Endothelial cell (in vitro differentiated cells): Measurements from ENCODE around the gene HNRNPDL. TPM values are rescaled to one million over a fixed set of nuclear protein-coding genes. Genes with fewer than 3 reads are reported as not detected.
"Not testable (repeated sequence)": the region's sequence is repeated elsewhere in the genome, so short reads cannot be mapped to it uniquely, and the experiment has no call there.

Experiments
- DNase-seq: peaks from one replicate; pipeline ENCODE4 v3.0.0; 2021; ENCODE audit warnings: low spot score
- H3K27ac Mint-ChIP-seq: one replicate; pipeline ENCODE4 v1.8.0; 2021; ENCODE audit warnings: mixed read lengths, inconsistent platforms; ENCODE audit not compliant: unreplicated experiment
- H3K27me3 Mint-ChIP-seq: one replicate; pipeline ENCODE4 v1.8.0; 2021; ENCODE audit warnings: mild to moderate bottlenecking, moderate library complexity, mixed read lengths, inconsistent platforms; ENCODE audit not compliant: unreplicated experiment
- H3K36me3 Mint-ChIP-seq: one replicate; pipeline ENCODE4 v1.8.0; 2021; ENCODE audit warnings: mild to moderate bottlenecking, low read depth, mixed read lengths, inconsistent platforms; ENCODE audit not compliant: unreplicated experiment
- H3K4me1 Mint-ChIP-seq: one replicate; pipeline ENCODE4 v1.8.0; 2021; ENCODE audit warnings: mild to moderate bottlenecking, mixed read lengths, inconsistent platforms; ENCODE audit not compliant: unreplicated experiment
- H3K4me3 Mint-ChIP-seq: one replicate; pipeline ENCODE4 v1.8.0; 2021; ENCODE audit warnings: mild to moderate bottlenecking, mixed read lengths, inconsistent platforms; ENCODE audit not compliant: unreplicated experiment
- H3K9me3 Mint-ChIP-seq: one replicate; pipeline ENCODE4 v1.8.0; 2021; ENCODE audit warnings: mixed read lengths, inconsistent platforms; ENCODE audit not compliant: unreplicated experiment
- CTCF ChIP-seq: fragments of 200-600 bp; sonication (generic); IDR thresholded peaks from one replicate; pipeline ENCODE4 v1.5.0; 2021; ENCODE audit warnings: antibody characterized with exemption; ENCODE audit not compliant: unreplicated experiment
- total RNA-seq: library from RNA; stranded (reverse); fragmentation: NEBNext Ultra II Directional; extraction: Animal tissue kit (Norgen Biotek cat#: 25700); gene quantifications from one replicate; pipeline ENCODE4 v1.2.1, GENCODE V29; 2021; ENCODE audit not compliant: unreplicated experiment

Gene HNRNPDL
- total RNA-seq, 1 donor from 2014 or later, result 374 TPM

GRCh38 chr4:82402196-82402775 is 28.0 kb downstream of the HNRNPDL start:
- Mint-ChIP-seq H3K9me3 (no peaks in the 10 kb centered on the region), H3K36me3 (no peaks in the 10 kb centered on the region), H3K27me3 (peaks cover 2% of the 10 kb centered on the region), H3K27ac (no peak overlapping the region), H3K4me1 (no peaks in the 10 kb centered on the region), H3K4me3 (no peak overlapping the region)
- no peak for DNase-seq
- TF ChIP-seq CTCF, result no peak

DNA sequence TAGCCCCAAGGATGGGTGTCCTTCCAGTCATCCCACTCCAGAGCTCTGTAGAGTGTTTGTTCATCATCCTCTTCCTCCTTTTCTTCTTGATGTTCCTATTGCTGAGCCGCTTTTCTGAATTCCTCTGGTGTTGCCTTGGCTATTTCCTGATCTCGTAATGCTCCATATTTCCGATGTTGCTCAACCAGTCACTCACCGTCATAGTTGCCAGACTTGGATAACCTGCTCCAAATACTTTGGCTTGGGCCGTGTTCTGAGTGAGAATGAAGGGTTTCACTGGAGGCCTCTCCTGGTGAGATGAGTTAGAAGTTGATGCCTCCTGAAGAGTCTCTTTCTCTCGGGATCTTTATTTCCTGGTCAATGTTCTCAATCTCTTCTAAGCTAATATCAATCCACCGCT is 28.7 kb downstream of the HNRNPDL start:
- Mint-ChIP-seq H3K36me3 (no peaks in the 10 kb centered on the region), H3K4me3 (no peak overlapping the region), H3K27me3 (peaks cover 2% of the 10 kb centered on the region), H3K4me1 (no peaks in the 10 kb centered on the region), H3K27ac (no peak overlapping the region), H3K9me3 (no peaks in the 10 kb centered on the region)
- DNase-seq, result no peak
- TF ChIP-seq CTCF, result no peak

DNA sequence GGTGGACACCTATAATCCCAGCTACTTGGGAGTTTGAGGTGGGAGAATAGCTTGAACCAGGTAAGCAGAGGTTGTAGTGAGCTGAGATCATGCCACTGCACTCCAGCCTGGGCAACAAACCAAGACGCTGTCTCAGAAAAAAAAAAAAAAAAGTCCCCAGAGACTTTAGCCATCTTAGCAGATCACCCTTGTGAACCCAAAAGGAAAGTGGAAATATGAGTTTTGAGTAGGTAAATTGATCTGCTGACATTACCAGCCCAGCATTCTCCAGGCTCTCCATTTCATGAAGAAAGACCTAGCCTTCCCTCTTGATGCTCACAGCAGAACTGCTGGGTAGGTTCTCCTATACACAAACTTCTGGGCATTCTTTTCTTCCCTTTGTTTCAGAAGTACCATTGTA is 32.0 kb downstream of the HNRNPDL start:
- no peak for DNase-seq
- H3K4me3 Mint-ChIP-seq, result no peak overlapping the region
- H3K4me1 Mint-ChIP-seq, result no peaks in the 10 kb centered on the region
- TF ChIP-seq CTCF, result no peak
- no peaks in the 10 kb centered on the region for H3K9me3 Mint-ChIP-seq
- H3K27ac Mint-ChIP-seq, result no peak overlapping the region
- peaks cover 2% of the 10 kb centered on the region for H3K27me3 Mint-ChIP-seq
- no peaks in the 10 kb centered on the region for H3K36me3 Mint-ChIP-seq

GRCh38 chr4:82397527-82397926 is 32.7 kb downstream of the HNRNPDL start:
- TF ChIP-seq CTCF, result no peak
- Mint-ChIP-seq H3K4me3 (no peak overlapping the region), H3K27ac (no peak overlapping the region), H3K36me3 (no peaks in the 10 kb centered on the region), H3K9me3 (no peaks in the 10 kb centered on the region), H3K4me1 (no peaks in the 10 kb centered on the region), H3K27me3 (peaks cover 2% of the 10 kb centered on the region)
- DNase-seq, result no peak

DNA sequence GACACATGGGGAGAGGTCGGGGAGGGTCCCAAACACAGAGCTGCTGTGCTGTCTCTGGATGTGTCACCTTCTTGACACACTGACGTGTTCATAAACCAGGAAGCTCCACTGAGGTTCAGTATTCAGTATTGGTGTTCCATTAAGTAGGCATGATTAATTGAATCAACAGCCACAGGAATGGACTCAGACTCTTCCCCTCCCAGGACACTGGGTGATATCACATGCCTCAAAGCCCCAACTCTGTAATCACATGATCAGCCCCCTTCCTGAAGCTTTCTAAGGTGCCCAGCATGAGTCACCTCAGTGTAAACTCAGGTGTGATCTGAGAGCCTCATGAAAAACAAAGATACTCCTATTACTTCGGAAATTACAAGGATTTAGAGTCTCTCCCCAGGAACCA is 35.4 kb downstream of the HNRNPDL start:
- H3K4me1 Mint-ChIP-seq, result no peaks in the 10 kb centered on the region
- H3K9me3 Mint-ChIP-seq, result no peaks in the 10 kb centered on the region
- DNase-seq, result no peak
- H3K27ac Mint-ChIP-seq, result no peak overlapping the region
- TF ChIP-seq CTCF, result no peak
- H3K27me3 Mint-ChIP-seq, result no peaks in the 10 kb centered on the region
- no peak overlapping the region for H3K4me3 Mint-ChIP-seq
- no peaks in the 10 kb centered on the region for H3K36me3 Mint-ChIP-seq

GRCh38 chr4:82390061-82390460 is 40.2 kb downstream of the HNRNPDL start:
- DNase-seq, H3K36me3 Mint-ChIP-seq, H3K4me3 Mint-ChIP-seq, H3K27ac Mint-ChIP-seq, H3K4me1 Mint-ChIP-seq, H3K9me3 Mint-ChIP-seq, H3K27me3 Mint-ChIP-seq: not testable (repeated sequence)
